ENCODE data around the gene WDR17. TPM values are rescaled to one million over a fixed set of nuclear protein-coding genes. Genes with fewer than 3 reads are reported as not detected.

WDR17 gene
- total RNA-seq, 2 donors from 2014 or later = 1.2 to 1.6 TPM

DNA sequence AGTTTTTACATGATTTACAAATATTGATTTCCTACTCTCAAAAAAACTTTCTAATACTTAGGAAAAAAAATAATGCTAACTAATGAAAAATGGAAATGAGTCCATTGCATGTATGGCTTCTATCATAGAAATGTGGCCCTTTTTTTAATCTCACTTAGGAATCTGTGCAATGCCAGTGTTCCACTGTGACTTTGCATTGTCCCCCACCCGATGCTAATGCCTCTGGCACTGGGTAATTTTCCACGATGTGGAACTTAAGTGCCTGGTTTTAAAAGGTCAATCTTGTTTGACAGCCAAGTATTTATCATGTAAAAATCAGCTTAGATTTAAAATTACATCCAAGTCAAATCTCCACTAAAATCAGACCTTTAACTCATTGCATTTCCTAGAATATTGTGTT is 76.6 kb downstream of the WDR17 start:
- H3K36me3 ChIP-seq = no peaks in the 10 kb centered on the region
- H3K9ac ChIP-seq (ENCODE audit: low read depth in 2 of 2, low read length in 2 of 2) = no peak overlapping the region
- no peaks in the 10 kb centered on the region for H3K27me3 ChIP-seq
- no peaks in the 10 kb centered on the region for H3K9me3 ChIP-seq
- H3K27ac ChIP-seq = no peak overlapping the region
- TF ChIP-seq, protein P1, sequence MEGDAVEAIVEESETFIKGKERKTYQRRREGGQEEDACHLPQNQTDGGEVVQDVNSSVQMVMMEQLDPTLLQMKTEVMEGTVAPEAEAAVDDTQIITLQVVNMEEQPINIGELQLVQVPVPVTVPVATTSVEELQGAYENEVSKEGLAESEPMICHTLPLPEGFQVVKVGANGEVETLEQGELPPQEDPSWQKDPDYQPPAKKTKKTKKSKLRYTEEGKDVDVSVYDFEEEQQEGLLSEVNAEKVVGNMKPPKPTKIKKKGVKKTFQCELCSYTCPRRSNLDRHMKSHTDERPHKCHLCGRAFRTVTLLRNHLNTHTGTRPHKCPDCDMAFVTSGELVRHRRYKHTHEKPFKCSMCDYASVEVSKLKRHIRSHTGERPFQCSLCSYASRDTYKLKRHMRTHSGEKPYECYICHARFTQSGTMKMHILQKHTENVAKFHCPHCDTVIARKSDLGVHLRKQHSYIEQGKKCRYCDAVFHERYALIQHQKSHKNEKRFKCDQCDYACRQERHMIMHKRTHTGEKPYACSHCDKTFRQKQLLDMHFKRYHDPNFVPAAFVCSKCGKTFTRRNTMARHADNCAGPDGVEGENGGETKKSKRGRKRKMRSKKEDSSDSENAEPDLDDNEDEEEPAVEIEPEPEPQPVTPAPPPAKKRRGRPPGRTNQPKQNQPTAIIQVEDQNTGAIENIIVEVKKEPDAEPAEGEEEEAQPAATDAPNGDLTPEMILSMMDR (IDR thresholded peaks at IDR 0.05) = no peak
- DNase-seq = no peak
- H3K4me3 ChIP-seq = no peak overlapping the region
- no peaks in the 10 kb centered on the region for H3K4me1 ChIP-seq
- intact Hi-C loops (cut with DNase I) = no loop called here

DNA sequence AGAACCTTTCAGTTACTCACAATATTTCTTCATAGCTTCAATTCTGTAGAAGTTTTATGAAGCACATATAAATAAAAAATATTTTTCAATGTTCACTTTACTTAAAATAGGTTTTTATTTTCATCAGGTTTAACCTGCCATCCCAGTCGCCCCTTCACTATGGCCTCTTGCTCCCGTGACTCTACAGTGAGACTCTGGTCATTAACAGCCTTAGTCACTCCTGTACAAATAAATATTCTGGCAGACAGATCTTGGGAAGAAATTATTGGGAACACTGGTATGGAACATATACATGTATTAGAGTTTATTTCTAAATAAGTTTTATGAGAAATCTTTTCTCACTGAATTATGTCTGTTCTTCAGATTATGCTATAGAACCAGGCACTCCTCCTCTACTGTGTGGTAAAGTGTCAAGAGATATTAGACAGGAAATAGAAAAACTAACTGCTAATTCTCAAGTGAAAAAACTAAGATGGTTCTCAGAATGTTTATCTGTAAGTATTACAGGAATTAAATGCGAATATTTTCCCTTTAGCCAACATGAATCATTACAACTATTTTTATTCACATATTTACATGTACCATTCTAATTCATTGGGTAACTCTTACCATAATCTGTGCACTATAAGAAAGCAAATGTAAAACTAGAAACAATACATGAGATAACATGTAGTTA is 84.2 kb downstream of the WDR17 start:
- no peaks in the 10 kb centered on the region for H3K27me3 ChIP-seq
- no peak overlapping the region for H3K27ac ChIP-seq
- no peaks in the 10 kb centered on the region for H3K9me3 ChIP-seq
- H3K4me3 ChIP-seq = no peak overlapping the region
- H3K36me3 ChIP-seq = no peaks in the 10 kb centered on the region
- intact Hi-C loops (cut with DNase I) = loop anchor here (5.0 kb wide), 2 partner anchors 127 to 192 kb away; no protein-coding TSS in a partner anchor
- TF ChIP-seq, protein P1 (IDR thresholded peaks at IDR 0.05) = no peak
- H3K4me1 ChIP-seq = no peaks in the 10 kb centered on the region
- DNase-seq = no peak
- H3K9ac ChIP-seq (ENCODE audit: low read depth in 2 of 2, low read length in 2 of 2) = no peak overlapping the region

DNA sequence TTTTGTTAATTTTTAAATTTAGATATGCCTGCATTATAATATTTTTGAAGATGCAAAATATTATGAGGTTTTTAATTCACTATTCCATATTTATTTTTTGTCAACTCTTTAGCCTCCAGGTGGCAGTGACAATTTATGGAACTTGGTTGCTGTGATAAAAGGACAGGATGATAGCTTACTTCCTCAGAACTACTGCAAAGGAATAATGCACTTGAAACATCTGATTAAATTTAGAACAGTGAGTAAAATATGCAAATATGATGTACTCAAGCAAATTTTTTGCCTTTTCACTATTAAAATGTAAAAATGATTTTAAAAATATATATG is 84.7 kb downstream of the WDR17 start:
- no peaks in the 10 kb centered on the region for H3K36me3 ChIP-seq
- no peaks in the 10 kb centered on the region for H3K4me1 ChIP-seq
- no peak overlapping the region for H3K4me3 ChIP-seq
- intact Hi-C loops (cut with DNase I) = loop anchor here (5.0 kb wide), 2 partner anchors 127 to 192 kb away; no protein-coding TSS in a partner anchor
- no peaks in the 10 kb centered on the region for H3K9me3 ChIP-seq
- DNase-seq = no peak
- no peak overlapping the region for H3K9ac ChIP-seq (ENCODE audit: low read depth in 2 of 2, low read length in 2 of 2)
- H3K27ac ChIP-seq = no peak overlapping the region
- TF ChIP-seq, protein P1 (IDR thresholded peaks at IDR 0.05) = no peak
- no peaks in the 10 kb centered on the region for H3K27me3 ChIP-seq

DNA sequence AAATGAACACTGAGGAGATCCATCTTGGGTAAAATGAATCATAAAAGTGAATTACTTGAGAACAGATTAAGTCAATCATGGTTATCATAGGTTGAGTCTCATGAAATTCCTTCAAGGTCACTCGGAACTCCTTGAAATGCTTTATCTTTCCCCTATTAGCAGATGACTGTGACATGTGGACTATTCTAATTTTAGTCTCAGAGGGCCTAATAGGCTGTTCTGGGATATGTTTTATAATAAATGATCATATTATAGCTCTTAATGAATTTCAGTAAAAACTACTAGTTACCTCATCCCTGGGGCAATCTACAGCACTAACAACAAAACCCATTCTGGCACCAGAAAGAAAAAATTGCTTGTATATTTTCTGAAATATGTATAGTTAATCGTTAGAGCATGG is 85.1 kb downstream of the WDR17 start:
- TF ChIP-seq, protein P1 (IDR thresholded peaks at IDR 0.05) = no peak
- no peaks in the 10 kb centered on the region for H3K9me3 ChIP-seq
- no peak overlapping the region for H3K9ac ChIP-seq (ENCODE audit: low read depth in 2 of 2, low read length in 2 of 2)
- H3K36me3 ChIP-seq = no peaks in the 10 kb centered on the region
- H3K27me3 ChIP-seq = no peaks in the 10 kb centered on the region
- no peak overlapping the region for H3K4me3 ChIP-seq
- H3K27ac ChIP-seq = no peak overlapping the region
- DNase-seq = no peak
- H3K4me1 ChIP-seq = no peaks in the 10 kb centered on the region
- intact Hi-C loops (cut with DNase I) = loop anchor here (5.0 kb wide), 2 partner anchors 127 to 192 kb away; no protein-coding TSS in a partner anchor

DNA sequence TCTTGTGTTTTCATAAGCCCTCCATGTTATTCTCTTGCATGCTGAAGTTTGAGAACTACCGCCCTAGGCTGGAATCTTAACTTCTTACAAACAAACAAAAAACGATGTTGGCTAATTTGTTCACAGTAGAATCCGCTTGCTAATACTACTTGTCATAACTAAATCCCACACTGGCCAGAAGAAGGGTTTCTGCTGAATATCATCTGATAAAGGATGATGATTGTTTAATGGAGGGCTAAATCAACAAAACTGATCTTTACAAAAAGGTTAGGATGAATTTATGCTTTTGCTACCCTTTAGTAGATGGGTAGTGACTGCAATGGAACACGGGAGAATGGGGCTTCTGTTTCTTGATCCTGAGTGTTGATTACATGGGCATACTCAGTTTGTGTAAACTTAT is 87.5 kb downstream of the WDR17 start:
- intact Hi-C loops (cut with DNase I) = loop anchor here (5.0 kb wide), 2 partner anchors 124 to 189 kb away; no protein-coding TSS in a partner anchor
- H3K9me3 ChIP-seq = no peaks in the 10 kb centered on the region
- no peak overlapping the region for H3K9ac ChIP-seq (ENCODE audit: low read depth in 2 of 2, low read length in 2 of 2)
- H3K27me3 ChIP-seq = no peaks in the 10 kb centered on the region
- DNase-seq = no peak
- TF ChIP-seq, protein P1 (IDR thresholded peaks at IDR 0.05) = no peak
- no peak overlapping the region for H3K4me3 ChIP-seq
- no peaks in the 10 kb centered on the region for H3K4me1 ChIP-seq
- no peaks in the 10 kb centered on the region for H3K36me3 ChIP-seq
- H3K27ac ChIP-seq = no peak overlapping the region
